ENCODE results near the gene KCNJ15.
"Not testable (repeated sequence)": the region's sequence is repeated elsewhere in the genome, so short reads cannot be mapped to it uniquely, and the experiment has no call there.

KCNJ15 gene

GRCh38 chr21:38256599-38257302 is at the start of gene KCNJ15:
KCNJ15 (plus strand) TSS chr21:38256991; CDS start chr21:38299262, 42,271 bp downstream.
- DNase-seq: no peak

GRCh38 chr21:38208118-38208517 is 48.7 kb upstream of the KCNJ15 start:
- no peak for DNase-seq

GRCh38 chr21:38211321-38211720 is 45.5 kb upstream of the KCNJ15 start:
- no peak for DNase-seq

- no peak for DNase-seq
Measured at GRCh38 chr21:38212706-38213105, 44.1 kb upstream of the KCNJ15 start.

- DNase-seq: peak; percentile 96
Measured at GRCh38 chr21:38219049-38219628, 37.7 kb upstream of the KCNJ15 start.

- DNase-seq: peak; percentile 56
Measured at GRCh38 chr21:38220270-38220737, 36.5 kb upstream of the KCNJ15 start.

GRCh38 chr21:38221594-38221993 is 35.2 kb upstream of the KCNJ15 start:
- DNase-seq: no peak

- peak; percentile 74 for DNase-seq
Measured at GRCh38 chr21:38223893-38224540, 32.8 kb upstream of the KCNJ15 start.

GRCh38 chr21:38227401-38227800 is 29.4 kb upstream of the KCNJ15 start:
- no peak for DNase-seq

- DNase-seq: no peak
Measured at GRCh38 chr21:38228115-38228514, 28.7 kb upstream of the KCNJ15 start.

- no peak for DNase-seq
Measured at GRCh38 chr21:38228537-38228936, 28.3 kb upstream of the KCNJ15 start.

- peak; percentile 47 for DNase-seq
Measured at GRCh38 chr21:38229260-38229877, 27.4 kb upstream of the KCNJ15 start.

- no peak for DNase-seq
Measured at GRCh38 chr21:38234395-38235142, 22.2 kb upstream of the KCNJ15 start.

GRCh38 chr21:38235251-38235650 is 21.5 kb upstream of the KCNJ15 start:
- DNase-seq: not testable (repeated sequence)

GRCh38 chr21:38236232-38236631 is 20.6 kb upstream of the KCNJ15 start:
- no peak for DNase-seq

- no peak for DNase-seq
Measured at GRCh38 chr21:38239672-38240071, 17.1 kb upstream of the KCNJ15 start.

- DNase-seq: no peak
Measured at GRCh38 chr21:38240129-38240528, 16.7 kb upstream of the KCNJ15 start.

GRCh38 chr21:38241029-38241740 is 15.6 kb upstream of the KCNJ15 start:
- DNase-seq: no peak

GRCh38 chr21:38242061-38242460 is 14.7 kb upstream of the KCNJ15 start:
- no peak for DNase-seq

GRCh38 chr21:38243732-38244406 is 12.9 kb upstream of the KCNJ15 start:
- DNase-seq: no peak

GRCh38 chr21:38244407-38244787 is 12.4 kb upstream of the KCNJ15 start:
- DNase-seq: no peak
